Measurements from ENCODE around the gene ECT2L. TPM values are rescaled to one million over a fixed set of nuclear protein-coding genes. Genes with fewer than 3 reads are reported as not detected.

The ECT2L gene
- total and polyA plus RNA-seq, 2 of the 13 experiments (the other 11 are each of a cell fraction or from before 2014, with no cell fraction given): 0.12 TPM; not detected in 1

GRCh38 chr6:138837246-138837645, 41.4 kb downstream of the ECT2L start (continued):
- TF ChIP-seq SATB2 (CRISPR knock-in tag; IDR thresholded peaks at IDR 0.05) (no peak), DMAP1 (CRISPR knock-in tag; IDR thresholded peaks at IDR 0.05) (no peak)

- intact Hi-C loops (cut with micrococcal nuclease; ENCODE audit: unreplicated experiment): no loop called here
- BruUV-seq (replicated peaks): no TSS peak
- POLR2A ChIA-PET: no interaction called here
- Histone ChIP-seq H2AFZ (ENCODE audit: low read length) (peak overlapping the region; percentile 36), H3K27ac (ENCODE audit: extremely low read length, insufficient read depth, low read length) (no peak overlapping the region), H3K36me3 (replicated peaks in 1 of 2; ENCODE audit: control insufficient read depth in 1 of 2, insufficient read depth in 2 of 2, low read length in 2 of 2) (no peaks in the 10 kb centered on the region), H3K4me3 (replicated peaks in 1 of 3; ENCODE audit: insufficient read depth in 1 of 3, low read depth in 2 of 3, low read length in 3 of 3) (no peak overlapping the region), H3K4me2 (ENCODE audit: low read depth, low read length) (peak overlapping the region; percentile 36), H3K27me3 (ENCODE audit: control insufficient read depth in 1 of 2, insufficient read depth in 2 of 2, low read length in 2 of 2) (no peaks in the 10 kb centered on the region; a peak in 1 of 5 replicates), H3K79me2 (ENCODE audit: insufficient read depth, low read length) (no peaks in the 10 kb centered on the region), H3K9ac (ENCODE audit: insufficient read depth, low read depth, low read length) (no peak overlapping the region), H3K9me3 (ENCODE audit: low read length) (no peaks in the 10 kb centered on the region), H3K4me1 (ENCODE audit: insufficient read depth, low read length) (peaks cover 9% of the 10 kb centered on the region), H4K20me1 (ENCODE audit: insufficient read depth, low read length) (no peaks in the 10 kb centered on the region)
- TF ChIP-seq THRA (CRISPR knock-in tag; IDR thresholded peaks at IDR 0.05; ENCODE audit: borderline replicate concordance) (peak; percentile 30; the same call in 1 of the 2 replicates), SCMH1 (CRISPR knock-in tag; IDR thresholded peaks at IDR 0.05; ENCODE audit: borderline replicate concordance) (no peak), ZNF883 (CRISPR knock-in tag; IDR thresholded peaks at IDR 0.05; ENCODE audit: not compliant biosample characterization) (no peak), PAX8 (CRISPR knock-in tag; IDR thresholded peaks at IDR 0.05; ENCODE audit: borderline replicate concordance) (no peak), ZMYM4 (CRISPR knock-in tag; IDR thresholded peaks at IDR 0.05) (0 out of 2 replicates have a peak, but pooled peaks have one; percentile 15)
- ATAC-seq: peak; percentile 79
- peak; percentile 24 for DNase-seq (ENCODE audit: low spot score)
- under 1% methylated on average over 9 of the region's 9 CpGs for WGBS (ENCODE audit: low lambda C conversion rate)
- in situ Hi-C loops (cut with HindIII; ENCODE audit: extremely low pct_ligation_motif_present, low pct_unique_long_range_greater_than_20kb): no loop called here
- CTCF ChIA-PET (ENCODE audit: low intra/inter-chr PET ratio, low total read pairs): no interaction called here
- no peak for FAIRE-seq
Measured at GRCh38 chr6:138844192-138844591, 48.3 kb downstream of the ECT2L start.
